Karpas-422 (cell line): ENCODE measurements around the gene STRADB. TPM values are rescaled to one million over a fixed set of nuclear protein-coding genes. Genes with fewer than 3 reads are reported as not detected.

Experiments
- DNase-seq: peaks from one replicate; pipeline ENCODE4 v3.0.0-alpha.2; 2015
- H2AFZ ChIP-seq: fragments of 200-600 bp; sonication (generic); 2 replicates; pipeline ENCODE4 v1.6.1; 2014; ENCODE audit warnings: antibody characterized with exemption, low read length, mixed read lengths
- H3K27ac ChIP-seq: fragments of 200-600 bp; sonication (generic); 2 replicates; pipeline ENCODE4 v1.5.1; 2014; ENCODE audit warnings: mild to moderate bottlenecking, low read length, moderate library complexity
- H3K27me3 ChIP-seq: fragments of 200-600 bp; sonication (generic); 2 replicates; pipeline ENCODE4 v1.6.1; 2014; ENCODE audit warnings: low read length, mixed read lengths
- H3K36me3 ChIP-seq: fragments of 200-600 bp; sonication (generic); 2 replicates; pipeline ENCODE4 v1.6.1; 2014; ENCODE audit warnings: low read length, mixed read lengths; ENCODE audit not compliant: insufficient read depth
- H3K4me1 ChIP-seq: fragments of 200-600 bp; sonication (generic); 2 replicates; pipeline ENCODE4 v1.6.1; 2014; ENCODE audit warnings: mild to moderate bottlenecking, low read length, mixed read lengths
- H3K4me2 ChIP-seq: fragments of 200-600 bp; sonication (generic); 2 replicates; pipeline ENCODE4 v1.6.1; 2014; ENCODE audit warnings: low read length, low read depth, mild to moderate bottlenecking; ENCODE audit not compliant: poor library complexity, severe bottlenecking
- H3K4me3 ChIP-seq: fragments of 200-600 bp; sonication (generic); 2 replicates; pipeline ENCODE4 v1.5.1; 2014; ENCODE audit warnings: mild to moderate bottlenecking, antibody characterized with exemption, low read length, mixed read lengths
- H3K79me2 ChIP-seq: fragments of 200-600 bp; sonication (generic); 2 replicates; pipeline ENCODE4 v1.6.1; 2014; ENCODE audit warnings: mild to moderate bottlenecking, low read length, mixed read lengths
- H3K9ac ChIP-seq: fragments of 200-600 bp; sonication (generic); 2 replicates; pipeline ENCODE4 v1.6.0; 2014; ENCODE audit warnings: low read length
- H3K9me2 ChIP-seq: fragments of 200-600 bp; sonication (generic), shearing (Covaris generic); replicated peaks from 2 replicates; pipeline ENCODE4 v1.6.0; 2014; ENCODE audit warnings: mild to moderate bottlenecking, low read length, moderate library complexity; ENCODE audit not compliant: insufficient read depth
- H3K9me3 ChIP-seq: fragments of 300-700, 200-600 bp; sonication (generic); 2 replicates; pipeline ENCODE4 v1.6.1; 2014; ENCODE audit warnings: low read length, mixed read lengths
- H4K20me1 ChIP-seq: fragments of 200-600 bp; sonication (generic); 2 replicates; pipeline ENCODE4 v1.6.1; 2014; ENCODE audit warnings: mild to moderate bottlenecking, antibody characterized with exemption, low read length, low read depth; ENCODE audit not compliant: insufficient read depth
- total RNA-seq: library from RNA; depleted of rRNA; stranded (reverse); fragments of >200 nt; shearing (Covaris generic); gene quantifications from 2 replicates; pipeline ENCODE4 v1.2.3, GENCODE V29; 2014; ENCODE audit warnings: low replicate concordance

Gene STRADB
- total RNA-seq, 1 experiment from 2014 or later: 10.7 TPM

DNA sequence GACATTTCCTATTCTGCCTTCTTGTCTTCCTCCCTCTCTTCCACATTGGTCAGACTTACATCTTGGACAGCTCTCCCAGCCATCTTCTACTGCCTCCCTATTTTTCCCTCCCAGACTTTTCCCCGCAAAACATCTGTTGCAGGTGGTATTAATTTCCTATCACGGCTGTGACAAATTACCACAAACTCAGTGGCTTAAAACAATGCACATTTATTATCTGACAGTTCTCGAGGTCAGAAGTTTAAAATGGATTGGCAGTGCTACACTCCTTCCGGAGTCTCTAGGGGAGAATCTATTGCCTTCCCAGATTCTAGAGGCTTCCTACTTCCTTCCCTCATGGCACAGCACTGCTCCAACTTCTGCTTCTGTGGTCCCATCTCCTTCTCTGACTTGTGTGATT lies 33.3 kb downstream of the STRADB start:
- no peaks in the 10 kb centered on the region for H3K27me3 ChIP-seq
- H3K4me1 ChIP-seq: no peaks in the 10 kb centered on the region
- H3K27ac ChIP-seq: no peak overlapping the region
- no peaks in the 10 kb centered on the region for H3K9me3 ChIP-seq
- no peak for DNase-seq
- H3K36me3 ChIP-seq: no peaks in the 10 kb centered on the region
- no peaks in the 10 kb centered on the region for H3K9me2 ChIP-seq
- H4K20me1 ChIP-seq: no peaks in the 10 kb centered on the region
- no peak overlapping the region for H3K4me2 ChIP-seq
- no peak overlapping the region for H3K4me3 ChIP-seq
- H3K79me2 ChIP-seq: no peaks in the 10 kb centered on the region
- no peak overlapping the region for H2AFZ ChIP-seq
- no peak overlapping the region for H3K9ac ChIP-seq

DNA sequence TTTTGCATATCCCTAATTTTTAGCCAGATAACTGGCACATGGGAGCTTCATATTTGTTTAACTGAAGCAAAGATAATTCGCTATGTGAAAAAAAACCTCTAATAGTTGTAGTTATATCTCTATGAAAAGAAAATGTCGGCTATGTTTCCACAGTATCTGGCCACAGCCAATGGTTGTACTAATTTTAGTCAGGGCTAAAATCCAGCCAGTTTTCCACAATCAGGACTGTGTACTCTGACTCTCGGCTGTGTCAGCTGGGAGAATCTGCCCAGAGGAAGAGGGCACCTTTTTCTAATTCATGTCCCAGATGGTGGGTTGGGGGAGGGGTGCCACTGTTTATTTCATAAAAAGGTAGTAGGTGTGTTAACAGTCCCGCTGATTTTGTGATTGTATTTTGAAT lies 38.8 kb downstream of the STRADB start:
- H3K27ac ChIP-seq: no peak overlapping the region
- H3K9ac ChIP-seq: no peak overlapping the region
- no peaks in the 10 kb centered on the region for H3K79me2 ChIP-seq
- H3K9me2 ChIP-seq: no peaks in the 10 kb centered on the region
- no peaks in the 10 kb centered on the region for H3K4me1 ChIP-seq
- H2AFZ ChIP-seq: no peak overlapping the region
- H3K4me2 ChIP-seq: no peak overlapping the region
- H3K4me3 ChIP-seq: no peak overlapping the region
- H3K9me3 ChIP-seq: no peaks in the 10 kb centered on the region
- no peak for DNase-seq
- H3K36me3 ChIP-seq: no peaks in the 10 kb centered on the region
- H3K27me3 ChIP-seq: no peaks in the 10 kb centered on the region
- no peaks in the 10 kb centered on the region for H4K20me1 ChIP-seq

DNA sequence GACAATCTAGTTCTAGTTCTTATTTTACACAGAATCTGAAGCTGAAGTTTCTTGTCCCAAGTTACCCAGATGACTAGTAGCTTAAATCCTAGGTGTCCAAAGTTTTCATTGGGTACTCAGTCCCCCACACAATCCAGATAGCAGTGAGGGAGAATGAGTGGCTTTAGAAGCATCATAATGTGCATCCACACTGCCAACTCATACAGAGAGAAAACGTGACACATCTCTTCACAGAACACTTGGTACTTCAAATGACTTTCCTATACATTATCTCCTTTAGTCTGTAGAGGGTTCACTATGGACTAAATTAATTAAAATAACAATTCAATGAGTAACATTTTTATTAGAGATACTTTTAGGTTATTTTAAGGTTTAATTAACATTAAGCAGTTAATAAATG lies 45.2 kb downstream of the STRADB start:
- Histone ChIP-seq H3K9me2 (no peaks in the 10 kb centered on the region), H3K27ac (no peak overlapping the region), H3K27me3 (no peaks in the 10 kb centered on the region), H3K9ac (no peak overlapping the region), H3K4me2 (no peak overlapping the region), H3K36me3 (no peaks in the 10 kb centered on the region), H4K20me1 (no peaks in the 10 kb centered on the region), H3K4me3 (no peak overlapping the region), H3K9me3 (no peaks in the 10 kb centered on the region), H2AFZ (no peak overlapping the region), H3K79me2 (no peaks in the 10 kb centered on the region), H3K4me1 (no peaks in the 10 kb centered on the region)
- DNase-seq: no peak

DNA sequence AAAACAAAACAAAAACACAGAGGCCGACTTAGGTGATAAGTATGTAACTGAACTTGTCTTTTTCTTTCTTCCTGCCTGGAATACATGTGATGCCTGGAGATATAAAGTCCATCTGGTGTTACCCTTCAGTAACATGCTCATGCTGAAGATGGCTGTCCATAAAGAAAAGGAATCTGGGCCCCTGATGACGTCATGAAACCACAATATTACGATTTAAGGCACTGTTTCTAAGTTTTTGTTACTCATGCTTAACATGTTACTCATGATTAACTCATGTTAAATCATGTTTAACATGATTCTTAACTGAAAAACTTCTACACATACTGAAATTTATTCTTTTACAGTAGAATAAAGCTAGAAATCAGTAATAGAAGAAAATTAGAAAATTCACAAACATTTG lies 49.0 kb downstream of the STRADB start:
- DNase-seq: no peak
- no peaks in the 10 kb centered on the region for H3K36me3 ChIP-seq
- no peaks in the 10 kb centered on the region for H3K27me3 ChIP-seq
- H3K27ac ChIP-seq: no peak overlapping the region
- H3K4me3 ChIP-seq: no peak overlapping the region
- no peaks in the 10 kb centered on the region for H3K4me1 ChIP-seq
- no peaks in the 10 kb centered on the region for H3K79me2 ChIP-seq
- no peak overlapping the region for H2AFZ ChIP-seq
- H3K9ac ChIP-seq: no peak overlapping the region
- H4K20me1 ChIP-seq: no peaks in the 10 kb centered on the region
- H3K4me2 ChIP-seq: no peak overlapping the region
- no peaks in the 10 kb centered on the region for H3K9me3 ChIP-seq
- H3K9me2 ChIP-seq: no peaks in the 10 kb centered on the region

DNA sequence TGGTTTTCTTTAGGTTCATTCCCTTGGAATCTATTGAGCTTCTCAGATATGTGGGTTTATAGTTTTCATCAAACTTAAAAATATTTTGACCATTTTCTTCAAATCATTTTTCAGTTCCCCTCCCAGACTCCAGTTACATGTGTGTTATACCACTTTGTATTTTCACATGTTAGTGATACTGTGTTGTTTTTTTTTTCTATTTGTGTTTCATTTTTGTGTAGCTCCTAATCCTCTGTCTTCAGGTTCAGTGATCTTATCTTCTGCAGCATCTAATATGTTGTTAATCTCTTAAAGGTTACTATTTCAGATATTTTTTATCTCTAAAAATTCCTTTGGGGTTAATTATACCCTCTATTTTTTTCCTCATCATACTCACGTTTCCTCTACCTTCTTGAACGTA lies 51.2 kb downstream of the STRADB start:
- no peak overlapping the region for H3K4me3 ChIP-seq
- no peaks in the 10 kb centered on the region for H3K4me1 ChIP-seq
- no peak overlapping the region for H2AFZ ChIP-seq
- no peaks in the 10 kb centered on the region for H3K9me2 ChIP-seq
- no peak overlapping the region for H3K27ac ChIP-seq
- no peaks in the 10 kb centered on the region for H4K20me1 ChIP-seq
- H3K36me3 ChIP-seq: no peaks in the 10 kb centered on the region
- H3K4me2 ChIP-seq: no peak overlapping the region
- 0 out of 2 replicates have a peak, but pooled peaks cover 4% of the 10 kb centered on the region for H3K9me3 ChIP-seq
- no peaks in the 10 kb centered on the region for H3K27me3 ChIP-seq
- DNase-seq: no peak
- H3K9ac ChIP-seq: no peak overlapping the region
- H3K79me2 ChIP-seq: no peaks in the 10 kb centered on the region

DNA sequence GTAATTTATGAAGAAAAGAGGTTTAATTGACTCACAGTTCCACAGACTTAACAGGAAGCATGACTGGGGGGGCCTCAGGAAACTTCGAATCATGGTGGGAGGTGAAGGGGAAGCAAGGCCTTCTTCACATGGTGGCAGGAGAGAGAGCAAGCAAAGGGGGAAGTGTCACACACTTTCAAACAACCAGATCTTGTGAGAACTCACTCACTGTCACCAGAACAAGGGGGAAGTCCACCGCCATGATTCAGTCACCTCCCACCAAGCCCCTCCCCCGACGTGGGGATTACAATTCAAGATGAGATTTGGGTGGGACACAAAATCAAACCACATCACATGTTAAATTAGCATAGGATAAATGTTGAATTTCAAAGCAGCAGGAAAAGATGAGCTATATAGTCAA lies 56.2 kb downstream of the STRADB start:
- Histone ChIP-seq H3K36me3 (no peaks in the 10 kb centered on the region), H3K9me2 (0 out of 2 replicates have a peak, but pooled peaks cover 4% of the 10 kb centered on the region), H4K20me1 (no peaks in the 10 kb centered on the region), H3K9me3 (0 out of 2 replicates have a peak, but pooled peaks cover 6% of the 10 kb centered on the region), H3K4me1 (no peaks in the 10 kb centered on the region), H3K9ac (no peak overlapping the region), H2AFZ (no peak overlapping the region), H3K79me2 (no peaks in the 10 kb centered on the region), H3K4me2 (no peak overlapping the region), H3K4me3 (no peak overlapping the region), H3K27ac (no peak overlapping the region), H3K27me3 (no peaks in the 10 kb centered on the region)
- no peak for DNase-seq

DNA sequence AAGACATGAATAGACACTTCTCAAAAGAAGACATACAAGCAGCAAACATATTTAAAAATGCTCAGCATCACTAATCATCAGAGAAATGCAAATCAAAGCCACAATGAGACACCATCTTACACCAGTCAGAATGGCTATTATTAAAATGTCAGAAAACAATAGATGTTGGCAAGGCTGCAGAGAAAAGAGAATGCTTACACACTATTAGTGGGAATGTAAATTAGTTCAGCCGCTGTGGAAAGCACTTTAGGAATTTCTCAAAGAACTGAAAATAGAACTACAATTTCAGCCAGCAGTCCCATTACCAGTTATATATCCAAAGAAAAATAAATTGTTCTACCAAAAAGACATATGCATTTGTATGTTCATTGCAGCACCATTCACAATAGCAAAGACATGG lies 61.7 kb downstream of the STRADB start:
- H3K79me2 ChIP-seq: no peaks in the 10 kb centered on the region
- no peak overlapping the region for H2AFZ ChIP-seq
- H3K27me3 ChIP-seq: 0 out of 2 replicates have a peak, but pooled peaks cover 2% of the 10 kb centered on the region
- no peak overlapping the region for H3K9ac ChIP-seq
- no peak overlapping the region for H3K4me3 ChIP-seq
- no peaks in the 10 kb centered on the region for H3K36me3 ChIP-seq
- H3K4me1 ChIP-seq: no peaks in the 10 kb centered on the region
- no peaks in the 10 kb centered on the region for H3K9me3 ChIP-seq
- no peaks in the 10 kb centered on the region for H4K20me1 ChIP-seq
- no peaks in the 10 kb centered on the region for H3K9me2 ChIP-seq
- no peak overlapping the region for H3K27ac ChIP-seq
- H3K4me2 ChIP-seq: no peak overlapping the region
- DNase-seq: no peak

DNA sequence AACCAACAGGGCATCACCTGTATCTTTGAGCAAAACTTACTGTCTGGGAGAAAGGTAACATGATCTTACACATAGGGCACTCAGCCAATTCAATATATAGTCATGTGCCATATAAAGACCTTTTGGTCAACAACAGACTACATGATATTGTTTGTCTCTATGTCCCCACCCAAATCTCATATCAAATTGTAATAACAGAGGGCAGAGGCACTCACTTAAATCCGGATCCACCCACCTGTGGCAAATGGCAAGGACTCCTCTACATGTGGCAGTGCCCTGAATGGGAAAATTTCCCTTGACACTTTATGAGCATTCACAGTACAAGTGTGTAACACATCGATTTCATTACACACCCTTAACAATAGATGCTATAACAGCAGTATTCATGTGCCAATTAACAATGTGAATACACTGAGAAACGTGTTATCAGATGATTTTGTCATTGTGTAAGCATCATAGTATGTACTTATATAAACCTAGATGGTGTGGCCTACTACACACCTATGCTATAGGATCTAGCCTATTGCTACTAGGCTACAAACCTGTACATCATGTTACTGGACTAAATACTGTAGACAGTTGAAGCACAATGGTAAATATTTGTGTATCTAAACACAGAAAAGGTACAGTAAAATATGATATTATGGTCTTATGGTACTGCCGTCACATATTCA lies 64.2 kb downstream of the STRADB start:
- Histone ChIP-seq H2AFZ (no peak overlapping the region), H3K27me3 (0 out of 2 replicates have a peak, but pooled peaks cover 2% of the 10 kb centered on the region), H4K20me1 (no peaks in the 10 kb centered on the region), H3K4me1 (no peaks in the 10 kb centered on the region), H3K79me2 (no peaks in the 10 kb centered on the region), H3K27ac (no peak overlapping the region), H3K4me2 (no peak overlapping the region), H3K36me3 (no peaks in the 10 kb centered on the region), H3K4me3 (no peak overlapping the region), H3K9me3 (no peaks in the 10 kb centered on the region), H3K9ac (no peak overlapping the region), H3K9me2 (no peaks in the 10 kb centered on the region)
- no peak for DNase-seq
